Colonic mucosa (tissue), 4 donors: Measurements from ENCODE around the gene FSHR. TPM values are rescaled to one million over a fixed set of nuclear protein-coding genes. Genes with fewer than 3 reads are reported as not detected.

ENCODE experiments used
- DNase-seq: peaks from one replicate; pipeline ENCODE4 v3.0.0-alpha.2; 2020
- H3K27ac ChIP-seq: fragments of 200-600 bp; one replicate; pipeline ENCODE4 v1.8.0; 2021
- H3K27me3 ChIP-seq: fragments of 200-600 bp; one replicate; pipeline ENCODE4 v1.8.0; 2021
- H3K36me3 ChIP-seq: fragments of 200-600 bp; one replicate; pipeline ENCODE4 v1.8.0; 2021
- H3K4me1 ChIP-seq: fragments of 200-600 bp; one replicate; pipeline ENCODE4 v1.8.0; 2021; ENCODE audit warnings: mild to moderate bottlenecking
- H3K4me3 ChIP-seq: fragments of 200-600 bp; one replicate; pipeline ENCODE4 v1.8.0; 2021
- H3K9ac ChIP-seq, 2 donors: one replicate each; pipeline ENCODE4 v1.7.0; 2013; ENCODE audit warnings: control low read depth in 2 of 2, low read depth in 2 of 2, low read length in 2 of 2
- H3K9me3 ChIP-seq: fragments of 200-600 bp; one replicate; pipeline ENCODE4 v1.8.0; 2021
- intact Hi-C: fragments of 100-400 bp; cut with DNase I; formaldehyde crosslinking; loops from one replicate; pipeline ENCODE4 v1.14.1; 2022
- total RNA-seq, 2 donors: library from RNA; stranded (reverse); fragmentation: NEBNext Ultra II Directional in 1 of 2; extraction: Animal tissue kit (Norgen Biotek cat#: 25700) in 1 of 2; gene quantifications; one replicate each; pipeline ENCODE4 v1.2.1, GENCODE V29; 2021
- TF ChIP-seq, protein P1 (sequence below): fragments of 200-600 bp; IDR thresholded peaks from one replicate; pipeline ENCODE4 v1.8.0; 2022; ENCODE audit warnings: antibody characterized with exemption, mild to moderate bottlenecking
- donor health status: healthy.
- donor health status: DM: no; HTN: no; CAD: no.
- donor health status: DM: no; HTN: no; CAD: no.

The FSHR gene
- total RNA-seq, 2 donors from 2014 or later = not detected

DNA sequence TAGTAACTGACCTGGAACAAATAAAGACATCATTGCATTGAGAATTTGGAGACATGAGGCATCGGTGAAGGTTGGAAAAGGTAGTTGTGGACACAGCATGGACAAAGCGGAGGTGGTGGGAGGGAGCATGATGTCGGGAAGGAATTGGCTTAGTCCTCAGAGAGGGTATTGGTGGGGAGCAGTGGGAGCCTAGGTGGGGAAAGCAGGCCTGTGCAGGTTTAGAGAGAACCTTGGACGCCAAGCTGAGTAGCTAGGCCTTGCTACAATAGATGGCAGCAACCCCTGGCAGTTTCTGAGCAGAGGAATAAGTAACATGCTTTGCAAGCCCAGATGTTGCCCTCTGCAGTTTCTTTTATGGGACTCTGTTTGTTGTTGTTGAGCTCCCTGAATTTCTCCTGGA lies 221.6 kb downstream of the FSHR start:
- no peak overlapping the region for H3K9ac ChIP-seq
- intact Hi-C loops = no loop called here
- TF ChIP-seq, protein P1, sequence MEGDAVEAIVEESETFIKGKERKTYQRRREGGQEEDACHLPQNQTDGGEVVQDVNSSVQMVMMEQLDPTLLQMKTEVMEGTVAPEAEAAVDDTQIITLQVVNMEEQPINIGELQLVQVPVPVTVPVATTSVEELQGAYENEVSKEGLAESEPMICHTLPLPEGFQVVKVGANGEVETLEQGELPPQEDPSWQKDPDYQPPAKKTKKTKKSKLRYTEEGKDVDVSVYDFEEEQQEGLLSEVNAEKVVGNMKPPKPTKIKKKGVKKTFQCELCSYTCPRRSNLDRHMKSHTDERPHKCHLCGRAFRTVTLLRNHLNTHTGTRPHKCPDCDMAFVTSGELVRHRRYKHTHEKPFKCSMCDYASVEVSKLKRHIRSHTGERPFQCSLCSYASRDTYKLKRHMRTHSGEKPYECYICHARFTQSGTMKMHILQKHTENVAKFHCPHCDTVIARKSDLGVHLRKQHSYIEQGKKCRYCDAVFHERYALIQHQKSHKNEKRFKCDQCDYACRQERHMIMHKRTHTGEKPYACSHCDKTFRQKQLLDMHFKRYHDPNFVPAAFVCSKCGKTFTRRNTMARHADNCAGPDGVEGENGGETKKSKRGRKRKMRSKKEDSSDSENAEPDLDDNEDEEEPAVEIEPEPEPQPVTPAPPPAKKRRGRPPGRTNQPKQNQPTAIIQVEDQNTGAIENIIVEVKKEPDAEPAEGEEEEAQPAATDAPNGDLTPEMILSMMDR = no peak
- H3K4me1 ChIP-seq = no peaks in the 10 kb centered on the region
- H3K27me3 ChIP-seq = no peaks in the 10 kb centered on the region
- no peak overlapping the region for H3K4me3 ChIP-seq
- no peaks in the 10 kb centered on the region for H3K9me3 ChIP-seq
- no peaks in the 10 kb centered on the region for H3K36me3 ChIP-seq
- no peak overlapping the region for H3K27ac ChIP-seq
- no peak for DNase-seq

DNA sequence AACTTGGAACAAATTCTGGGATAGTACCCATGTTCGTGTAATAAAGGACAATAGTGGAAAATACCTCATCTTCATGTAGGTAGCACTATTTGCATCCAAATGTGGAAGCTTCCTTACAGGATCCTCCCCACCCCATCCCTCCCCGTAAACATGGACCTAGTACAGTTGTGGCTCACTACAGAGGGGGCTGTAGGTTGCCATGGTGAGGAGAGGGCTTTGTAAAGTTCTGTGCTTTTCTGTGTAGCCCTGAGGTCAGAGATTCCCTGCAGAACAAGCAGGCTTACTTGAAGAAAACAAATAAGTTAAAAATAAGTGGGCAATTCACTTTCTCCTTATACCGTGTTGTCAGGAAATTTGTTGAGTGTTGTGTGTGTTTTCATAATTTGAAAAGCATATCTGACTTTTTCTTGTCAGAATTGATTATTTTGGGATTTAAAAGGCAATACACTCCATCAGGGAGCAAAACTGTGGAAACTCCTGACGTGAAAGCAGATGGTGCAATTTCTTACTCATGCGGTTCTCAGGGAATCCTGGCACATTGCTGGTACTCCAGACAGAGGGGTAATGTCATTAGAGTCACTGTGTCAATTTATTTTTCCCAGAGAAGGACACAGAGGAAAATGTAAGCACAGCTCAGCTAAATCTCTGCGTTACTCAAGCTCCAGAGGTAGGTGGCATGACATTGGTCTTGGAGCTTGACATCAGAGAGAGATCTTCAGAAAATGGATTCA lies 224.6 kb downstream of the FSHR start:
- H3K27me3 ChIP-seq = no peaks in the 10 kb centered on the region
- no peaks in the 10 kb centered on the region for H3K4me1 ChIP-seq
- no peaks in the 10 kb centered on the region for H3K36me3 ChIP-seq
- H3K9me3 ChIP-seq = no peaks in the 10 kb centered on the region
- TF ChIP-seq, protein P1 = no peak
- H3K27ac ChIP-seq = no peak overlapping the region
- no peak overlapping the region for H3K9ac ChIP-seq
- intact Hi-C loops = no loop called here
- no peak overlapping the region for H3K4me3 ChIP-seq
- no peak for DNase-seq

DNA sequence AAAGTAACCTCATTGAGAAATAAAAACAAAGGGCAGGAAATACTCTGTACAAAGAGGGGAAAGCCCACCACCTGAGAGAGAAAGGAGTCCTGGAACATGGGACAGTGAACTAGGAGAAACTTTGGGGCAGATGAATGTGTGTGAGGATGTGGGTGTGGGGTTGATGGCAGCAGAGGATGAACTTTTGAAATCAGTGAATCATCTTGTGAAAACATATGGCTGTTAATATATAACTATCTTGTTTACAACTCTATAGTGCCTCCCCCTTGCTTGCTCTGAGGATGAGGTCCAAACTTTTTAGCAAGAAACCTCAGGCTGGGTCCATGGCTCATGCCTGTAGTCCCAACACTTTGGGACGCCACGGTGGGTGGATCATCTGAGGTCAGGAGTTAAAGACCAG lies 227.0 kb downstream of the FSHR start:
- no peaks in the 10 kb centered on the region for H3K36me3 ChIP-seq
- TF ChIP-seq, protein P1 = no peak
- no peak for DNase-seq
- no peaks in the 10 kb centered on the region for H3K4me1 ChIP-seq
- H3K9ac ChIP-seq = no peak overlapping the region
- no peaks in the 10 kb centered on the region for H3K27me3 ChIP-seq
- H3K4me3 ChIP-seq = no peak overlapping the region
- H3K9me3 ChIP-seq = no peaks in the 10 kb centered on the region
- intact Hi-C loops = no loop called here
- no peak overlapping the region for H3K27ac ChIP-seq

DNA sequence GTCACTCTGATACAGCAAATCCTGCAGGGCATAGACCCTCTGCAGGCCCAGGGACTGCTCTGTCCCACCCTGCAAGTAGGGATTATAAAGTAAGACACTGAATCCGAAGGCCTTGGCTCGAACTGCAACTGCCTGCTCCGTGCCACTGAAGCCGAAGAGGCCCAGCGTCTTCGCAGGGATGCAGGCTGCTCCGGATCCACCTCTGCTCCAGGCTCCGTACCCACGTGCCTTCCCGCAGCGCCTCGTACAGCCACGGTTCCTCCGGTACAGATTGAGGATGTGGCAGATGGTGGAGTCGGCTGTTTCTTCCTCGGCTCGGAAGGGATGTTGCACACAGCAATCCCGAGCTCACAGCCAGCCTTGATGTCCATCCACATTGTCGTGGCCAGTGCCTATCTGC lies 238.4 kb downstream of the FSHR start:
- Histone ChIP-seq H3K4me3 (no peak overlapping the region), H3K4me1 (no peaks in the 10 kb centered on the region), H3K9ac (no peak overlapping the region), H3K9me3 (no peaks in the 10 kb centered on the region), H3K36me3 (no peaks in the 10 kb centered on the region), H3K27ac (no peak overlapping the region), H3K27me3 (no peaks in the 10 kb centered on the region)
- TF ChIP-seq, protein P1 = no peak
- intact Hi-C loops = no loop called here
- no peak for DNase-seq

DNA sequence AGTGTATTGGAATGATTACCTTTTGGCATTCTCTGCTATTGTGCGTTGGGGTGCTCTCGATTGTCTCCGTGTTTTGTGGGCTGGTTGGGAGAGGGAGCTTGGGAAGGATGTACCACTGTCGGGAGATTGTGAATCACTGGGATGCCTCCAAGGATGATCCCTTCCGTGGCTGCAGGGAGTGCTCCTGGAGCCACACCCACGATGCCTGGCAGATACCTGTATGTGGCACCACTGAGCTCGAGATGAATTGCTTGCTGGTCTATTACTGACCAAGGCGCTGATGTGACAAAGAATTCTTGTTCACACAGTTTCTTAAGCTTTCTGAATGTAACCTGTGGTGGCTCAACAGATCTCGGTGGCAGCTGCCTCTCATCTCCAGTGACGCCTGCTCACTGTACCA lies 239.1 kb downstream of the FSHR start:
- Histone ChIP-seq H3K4me1 (no peaks in the 10 kb centered on the region), H3K27ac (no peak overlapping the region), H3K9ac (no peak overlapping the region), H3K4me3 (no peak overlapping the region), H3K9me3 (no peaks in the 10 kb centered on the region), H3K27me3 (no peaks in the 10 kb centered on the region), H3K36me3 (no peaks in the 10 kb centered on the region)
- TF ChIP-seq, protein P1 = no peak
- intact Hi-C loops = no loop called here
- DNase-seq = no peak
